ENCODE results near the gene SRXN1. TPM values are rescaled to one million over a fixed set of nuclear protein-coding genes. Genes with fewer than 3 reads are reported as not detected.
A peak's percentile ranks its signal among the peaks of the same experiment; 100 is the strongest.

Gene SRXN1
- total RNA-seq, 1 donor from 2014 or later: 47.6 TPM

- DNase-seq (no peak), ATAC-seq (ENCODE audit: poor library complexity) (no peak)
- intact Hi-C loops (cut with DNase I): no loop called here
Observed at GRCh38 chr20:676967-677366, 24.0 kb upstream of the SRXN1 start.

DNA sequence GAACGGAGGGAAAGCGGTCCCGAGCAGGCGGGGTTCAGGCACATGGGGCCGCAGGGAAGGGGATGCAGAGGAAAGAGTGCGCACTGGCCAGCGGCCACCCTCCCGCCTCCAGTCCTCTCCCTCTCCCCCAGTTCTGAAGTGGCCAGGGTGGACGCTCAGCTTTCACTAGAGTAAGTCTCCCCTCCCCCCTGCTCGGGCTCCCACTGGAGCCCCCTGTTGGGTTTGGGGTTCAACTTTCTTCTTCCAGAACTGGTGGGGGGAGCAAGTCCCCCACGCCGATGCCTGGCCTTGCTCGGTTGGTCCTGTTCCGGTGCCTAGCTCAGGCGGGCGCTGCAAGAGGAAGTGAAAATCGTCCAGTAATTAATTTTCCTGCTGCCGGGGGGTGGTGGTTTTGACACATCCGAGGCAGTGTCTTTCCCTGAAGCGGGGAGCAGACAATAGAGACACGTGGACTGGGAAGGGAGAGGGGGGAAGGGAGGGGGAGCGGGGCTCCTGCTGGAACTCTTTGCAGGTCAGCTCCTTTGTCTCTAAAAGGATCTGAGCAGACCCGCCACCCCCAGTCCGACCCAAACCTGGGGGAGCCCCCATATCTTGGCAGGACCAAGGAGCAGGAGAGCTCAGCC, 23.4 kb upstream of the SRXN1 start:
- ATAC-seq (ENCODE audit: poor library complexity) (no peak), DNase-seq (no peak)
- intact Hi-C loops (cut with DNase I): no loop called here

- ATAC-seq (ENCODE audit: poor library complexity): peak; percentile 98
- intact Hi-C loops (cut with DNase I): no loop called here
- DNase-seq: peak; percentile 87
Observed at GRCh38 chr20:675453-676314, 22.7 kb upstream of the SRXN1 start, which contains the start of gene SCRT2. Gene SCRT2, minus strand, starts transcription at chr20:675802. Its CDS starts 201 bp downstream, at chr20:675601.

- intact Hi-C loops (cut with DNase I): no loop called here
- no peak for DNase-seq
- ATAC-seq (ENCODE audit: poor library complexity): no peak
Observed at GRCh38 chr20:675033-675452, 22.0 kb upstream of the SRXN1 start.

DNA sequence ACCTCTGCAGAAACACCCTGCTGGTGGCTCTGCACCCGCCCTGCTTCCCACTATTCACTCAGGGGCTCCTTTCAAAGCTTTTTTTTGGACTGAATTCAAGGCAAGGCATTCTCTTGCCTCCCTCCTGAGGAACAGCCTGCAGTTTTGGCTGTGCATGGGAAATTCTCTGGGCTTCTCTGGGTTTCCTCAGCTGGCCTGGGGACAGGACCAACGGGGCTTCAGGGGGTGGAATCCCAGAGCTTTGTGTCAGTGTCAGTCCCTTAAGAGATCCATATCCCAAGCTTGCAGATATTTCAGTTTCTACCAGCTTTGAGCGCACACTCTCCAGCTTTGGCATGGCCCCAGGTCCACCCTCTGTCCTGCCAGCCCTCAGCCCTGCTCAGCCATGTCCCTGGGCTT, 20.6 kb upstream of the SRXN1 start:
- intact Hi-C loops (cut with DNase I): no loop called here
- no peak for ATAC-seq (ENCODE audit: poor library complexity)

GRCh38 chr20:672963-673602, 20.1 kb upstream of the SRXN1 start:
- no peak for ATAC-seq (ENCODE audit: poor library complexity)
- no peak for DNase-seq
- intact Hi-C loops (cut with DNase I): no loop called here

More for the DNA sequence above, 20.6 kb upstream of the SRXN1 start:
- no peak for DNase-seq

- no peak for DNase-seq
- ATAC-seq (ENCODE audit: poor library complexity): no peak
- intact Hi-C loops (cut with DNase I): no loop called here
Observed at GRCh38 chr20:671252-672030, 18.4 kb upstream of the SRXN1 start.

GRCh38 chr20:669573-669972, 16.6 kb upstream of the SRXN1 start:
- ATAC-seq (ENCODE audit: poor library complexity) (peak; percentile 80), DNase-seq (peak; percentile 59)
- intact Hi-C loops (cut with DNase I): no loop called here

GRCh38 chr20:668638-669037, 15.6 kb upstream of the SRXN1 start:
- ATAC-seq (ENCODE audit: poor library complexity): peak; percentile 49
- DNase-seq: no peak
- intact Hi-C loops (cut with DNase I): no loop called here

GRCh38 chr20:668050-668449, 15.1 kb upstream of the SRXN1 start:
- intact Hi-C loops (cut with DNase I): no loop called here
- ATAC-seq (ENCODE audit: poor library complexity): no peak

GRCh38 chr20:667351-668034, 14.5 kb upstream of the SRXN1 start:
- ATAC-seq (ENCODE audit: poor library complexity) (peak; percentile 40), DNase-seq (peak; percentile 83)
- intact Hi-C loops (cut with DNase I): no loop called here

More at GRCh38 chr20:668050-668449, 15.1 kb upstream of the SRXN1 start:
- DNase-seq: no peak

DNA sequence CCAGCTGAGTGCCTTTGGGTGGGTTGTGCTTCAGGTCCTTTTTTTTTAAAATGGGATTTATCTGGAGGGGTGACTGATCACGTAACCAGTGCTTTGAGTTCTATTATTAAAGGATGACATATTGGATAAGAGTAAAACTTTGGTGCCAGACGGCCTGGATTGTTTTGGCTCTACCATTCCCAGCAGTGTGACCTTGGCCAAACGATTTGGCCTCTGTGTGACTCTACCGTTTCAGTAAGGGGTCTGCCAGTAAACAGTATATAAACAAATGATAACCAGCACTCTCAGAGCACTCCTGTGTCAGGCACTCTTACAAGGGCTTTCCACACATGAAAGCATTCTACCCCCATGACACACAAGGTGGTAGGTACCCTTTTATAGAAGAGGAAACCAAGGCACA, 13.9 kb upstream of the SRXN1 start:
- ATAC-seq (ENCODE audit: poor library complexity): peak; percentile 55
- no peak for DNase-seq
- intact Hi-C loops (cut with DNase I): no loop called here

- DNase-seq: no peak
- no peak for ATAC-seq (ENCODE audit: poor library complexity)
- intact Hi-C loops (cut with DNase I): no loop called here
Observed at GRCh38 chr20:665276-665675, 12.3 kb upstream of the SRXN1 start.

- ATAC-seq (ENCODE audit: poor library complexity) (no peak), DNase-seq (peak; percentile 29)
- intact Hi-C loops (cut with DNase I): no loop called here
Observed at GRCh38 chr20:664576-664975, 11.6 kb upstream of the SRXN1 start.

- ATAC-seq (ENCODE audit: poor library complexity) (no peak), DNase-seq (no peak)
- intact Hi-C loops (cut with DNase I): no loop called here
Observed at GRCh38 chr20:664151-664550, 11.2 kb upstream of the SRXN1 start.

DNA sequence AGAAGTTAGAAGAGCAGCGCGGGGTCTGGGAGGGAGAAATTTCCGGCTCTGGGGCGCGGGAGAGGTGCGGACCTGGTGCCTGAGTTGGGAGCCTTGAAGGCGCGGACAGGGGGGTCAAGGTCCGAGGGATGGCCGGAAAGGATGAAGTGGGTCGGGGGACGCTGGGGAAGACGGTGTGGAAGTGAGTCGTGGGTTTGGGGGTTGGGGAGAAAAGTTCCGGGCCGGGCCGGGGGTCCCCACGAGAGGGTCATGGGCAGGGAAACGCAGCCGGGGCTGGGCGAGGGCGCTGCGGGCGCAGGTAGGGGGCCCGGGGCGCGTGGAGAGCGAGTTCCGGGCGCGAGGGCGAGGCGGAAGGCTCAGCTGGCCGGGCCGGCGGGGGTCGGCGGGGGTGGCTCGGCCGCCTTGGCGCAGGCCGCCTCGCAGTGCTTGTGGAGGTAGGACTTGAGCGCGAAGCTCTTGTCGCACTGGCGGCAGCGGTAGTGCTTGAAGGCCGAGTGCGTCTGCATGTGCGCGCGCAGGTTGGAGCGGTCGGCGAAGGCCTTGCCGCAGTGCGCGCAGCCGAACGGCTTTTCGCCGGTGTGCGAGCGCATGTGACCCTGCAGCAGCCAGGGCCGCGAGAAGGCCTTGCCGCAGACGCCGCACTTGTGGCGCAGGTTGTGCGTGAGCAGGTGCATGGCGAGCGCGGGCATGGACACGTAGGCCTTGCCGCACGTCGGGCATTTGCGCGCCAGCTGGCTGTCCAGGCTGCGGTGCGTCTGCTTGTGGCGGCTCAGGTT, 10.5 kb upstream of the SRXN1 start:
- ATAC-seq (ENCODE audit: poor library complexity) (no peak), DNase-seq (peak; percentile 47)
- intact Hi-C loops (cut with DNase I): no loop called here

GRCh38 chr20:662277-663192, 9.5 kb upstream of the SRXN1 start:
- DNase-seq: peak; percentile 17
- ATAC-seq (ENCODE audit: poor library complexity): no peak
- intact Hi-C loops (cut with DNase I): no loop called here
